Bronchial epithelial cell (primary cell): ENCODE measurements around the gene SPATA20. TPM values are rescaled to one million over a fixed set of nuclear protein-coding genes. Genes with fewer than 3 reads are reported as not detected.

ENCODE experiments used
- DNase-seq: peaks from one replicate; pipeline ENCODE4 v3.0.0-alpha.2; 2010; ENCODE audit warnings: low read depth
- FAIRE-seq: peaks from 2 replicates; lab custom pipeline; 2011; peaks lifted over from hg19 to GRCh38; lab: Jason Lieb, UNC
- H3K27me3 ChIP-seq: 2 replicates; pipeline ENCODE4 v1.5.1; 2011; ENCODE audit warnings: low read length; ENCODE audit not compliant: control insufficient read depth, insufficient read depth
- H3K36me3 ChIP-seq: 2 replicates; pipeline ENCODE4 v1.5.1; 2011; ENCODE audit warnings: low read length; ENCODE audit not compliant: control insufficient read depth, insufficient read depth
- H3K4me3 ChIP-seq: 2 replicates; pipeline ENCODE4 v1.5.1; 2011; ENCODE audit warnings: mild to moderate bottlenecking, low read depth, low read length, control low read depth
- CTCF ChIP-seq: IDR thresholded peaks from 2 replicates; pipeline ENCODE4 v1.5.1; 2011; ENCODE audit warnings: mild to moderate bottlenecking, moderate library complexity, low read length, control low read depth, inconsistent platforms; ENCODE audit not compliant: insufficient read depth, severe bottlenecking
- total RNA-seq: library from RNA; depleted of rRNA; stranded (reverse); fragments of >200 nt; gene quantifications from 2 replicates; pipeline ENCODE4 v1.2.1, GENCODE V29; 2014

The SPATA20 gene
- total RNA-seq, 1 donor from 2014 or later, result 25.0 TPM

- Histone ChIP-seq H3K4me3 (no peak overlapping the region), H3K36me3 (peaks cover 16% of the 10 kb centered on the region), H3K27me3 (no peaks in the 10 kb centered on the region)
- TF ChIP-seq CTCF, result no peak
- FAIRE-seq (no peak), DNase-seq (peak; percentile 59)
These were observed 3.9 kb upstream of the SPATA20 start for GRCh38 chr17:50542795-50543774.

- FAIRE-seq, result no peak
These were observed 2.5 kb upstream of the SPATA20 start for GRCh38 chr17:50544516-50544915.

GRCh38 chr17:50545311-50545710 is 1.7 kb upstream of the SPATA20 start:
- no peak overlapping the region for H3K4me3 ChIP-seq
- no peak for FAIRE-seq
- no peak for TF ChIP-seq CTCF
- peaks cover 5% of the 10 kb centered on the region for H3K36me3 ChIP-seq
- DNase-seq, result no peak
- H3K27me3 ChIP-seq, result no peaks in the 10 kb centered on the region

More at GRCh38 chr17:50544516-50544915, 2.5 kb upstream of the SPATA20 start:
- TF ChIP-seq CTCF, result no peak
- DNase-seq, result no peak
- Histone ChIP-seq H3K4me3 (no peak overlapping the region), H3K36me3 (peaks cover 8% of the 10 kb centered on the region), H3K27me3 (no peaks in the 10 kb centered on the region)

GRCh38 chr17:50546701-50547034 is 306 bp upstream of the SPATA20 start:
- Histone ChIP-seq H3K4me3 (peak overlapping the region; percentile 51), H3K36me3 (peaks cover 2% of the 10 kb centered on the region), H3K27me3 (no peaks in the 10 kb centered on the region)
- no peak for FAIRE-seq
- DNase-seq, result no peak
- no peak for TF ChIP-seq CTCF

- DNase-seq (no peak), FAIRE-seq (no peak)
- Histone ChIP-seq H3K36me3 (peaks cover 2% of the 10 kb centered on the region), H3K27me3 (no peaks in the 10 kb centered on the region), H3K4me3 (peak overlapping the region; percentile 51)
- no peak for TF ChIP-seq CTCF
These were observed 736 bp downstream of the SPATA20 start for GRCh38 chr17:50547736-50548083.

GRCh38 chr17:50548831-50549230 is 1.9 kb downstream of the SPATA20 start:
- Histone ChIP-seq H3K36me3 (peaks cover 2% of the 10 kb centered on the region), H3K27me3 (no peaks in the 10 kb centered on the region), H3K4me3 (no peak overlapping the region)
- TF ChIP-seq CTCF, result no peak
- FAIRE-seq (no peak), DNase-seq (no peak)
